Measurements from ENCODE around the gene DNAI4.

GRCh38 chr1:66889030-66889429 is 35.6 kb downstream of the DNAI4 start:
- no peak for TF ChIP-seq CTCF (IDR thresholded peaks at IDR 0.05)
- no peak for TF ChIP-seq POLR2A (IDR thresholded peaks at IDR 0.05)
- no peak for TF ChIP-seq POLR2AphosphoS5 (IDR thresholded peaks at IDR 0.05)
